A375 (cell line): ENCODE data around the gene PBRM1. TPM values are rescaled to one million over a fixed set of nuclear protein-coding genes. Genes with fewer than 3 reads are reported as not detected.
A peak's percentile ranks its signal among the peaks of the same experiment; 100 is the strongest.

Experiments
- small RNA-seq: library from RNA; depleted of rRNA; stranded (forward); fragments of <200 nt; gene quantifications from one replicate; pipeline ENCODE3, GENCODE V24; 2014
- total RNA-seq: library from RNA; depleted of rRNA; stranded (reverse); fragments of >200 nt; shearing (Covaris generic); gene quantifications from 2 replicates; pipeline ENCODE4 v1.2.3, GENCODE V29; 2014; rRNA removed

The PBRM1 gene
- 35.8 and 45.3 TPM in 2 replicates for total RNA-seq

GRCh38 chr3:52685709-52686691, at the start of gene PBRM1, which contains the start of gene GNL3:
Gene PBRM1, minus strand, starts transcription at chr3:52685913.
Gene GNL3, plus strand, starts transcription at chr3:52686032. Its CDS starts 61 bp downstream, at chr3:52686093.

GRCh38 chr3:52705688-52706686, 20.3 kb upstream of the PBRM1 start, which contains the start of the genes GLT8D1 and SPCS1:
Gene GLT8D1, minus strand, starts transcription at chr3:52705791. Its CDS starts 5,331 bp downstream, at chr3:52700460.
Gene SPCS1, plus strand, starts transcription at chr3:52706106. Its CDS starts 141 bp downstream, at chr3:52706247.

GRCh38 chr3:52536369-52537164, 149.1 kb downstream of the PBRM1 start, which contains the start of gene UQCC5:
Gene UQCC5, plus strand, starts transcription at chr3:52536605. Its CDS starts 151 bp downstream, at chr3:52536756.

GRCh38 chr3:52533623-52534280, 152.0 kb downstream of the PBRM1 start, which contains the start of gene NT5DC2:
Gene NT5DC2, minus strand, starts transcription at chr3:52533857. Its CDS starts 120 bp downstream, at chr3:52533737.

Small RNA genes lying within 50 kb of the gene (small RNA-seq; reads per million reads assigned to genes)
- gene AC006254.2: not detected
- gene RF00569: 3,712 reads per million, percentile 99 among the genes with 10 or more reads in this experiment
- gene RF01183: not detected
- not detected for gene RNU6-856P
- not detected for gene RNU6ATAC16P
- gene SNORD19: 0.21 reads per million
- gene SNORD19B: not detected
- 1,656 reads per million, percentile 99 among the genes with 10 or more reads in this experiment for gene SNORD69

Other genes with a start within 250 kb of the PBRM1 start
- 1.2 and 1.8 TPM in 2 replicates for gene SEMA3G, start 240.8 kb downstream of the PBRM1 start, total RNA-seq
- 1.1 and 1.5 TPM in 2 replicates for gene TNNC1, start 231.9 kb downstream of the PBRM1 start, total RNA-seq
- gene NISCH, start 230.3 kb downstream of the PBRM1 start, total RNA-seq: 36.5 and 41.2 TPM in 2 replicates
- gene STAB1, start 190.6 kb downstream of the PBRM1 start, total RNA-seq: 0.15 TPM in 1 of 2 replicates, not detected in the other
- 46.1 and 59.3 TPM in 2 replicates for gene NT5DC2, start 152.1 kb downstream of the PBRM1 start, total RNA-seq
- gene UQCC5, start 149.3 kb downstream of the PBRM1 start, total RNA-seq: 27.8 and 29.5 TPM in 2 replicates
- 286 and 339 TPM in 2 replicates for gene GNL3, start 119 bp upstream of the PBRM1 start, total RNA-seq
- 68.8 and 79.7 TPM in 2 replicates for gene GLT8D1, start 19.9 kb upstream of the PBRM1 start, total RNA-seq
- 121 and 129 TPM in 2 replicates for gene SPCS1, start 20.2 kb upstream of the PBRM1 start, total RNA-seq
- gene NEK4, start 85.0 kb upstream of the PBRM1 start, total RNA-seq: 19.0 and 23.7 TPM in 2 replicates
- not detected in 2 replicates for gene ITIH1, start 91.7 kb upstream of the PBRM1 start, total RNA-seq
- 0.05 TPM in 1 of 2 replicates, not detected in the other for gene ITIH3, start 108.9 kb upstream of the PBRM1 start, total RNA-seq
- 2.3 and 2.7 TPM in 2 replicates for gene ITIH4, start 144.8 kb upstream of the PBRM1 start, total RNA-seq
- not detected in 2 replicates for gene MUSTN1, start 149.1 kb upstream of the PBRM1 start, total RNA-seq
- 12.1 and 19.5 TPM in 2 replicates for gene STIMATE, start 211.6 kb upstream of the PBRM1 start, total RNA-seq